Upper lobe of left lung (tissue), 6 donors: ENCODE results near the gene TERT. TPM values are rescaled to one million over a fixed set of nuclear protein-coding genes. Genes with fewer than 3 reads are reported as not detected.

Experiments used
- ATAC-seq, 2 donors: fragments of 200-7000 bp; cut with Tn5 transposase; one replicate each; pipeline ENCODE4 v1.9.1; 2022; ENCODE audit warnings: mild to moderate bottlenecking in 2 of 2, moderate library complexity in 2 of 2; ENCODE audit not compliant: low FRiP score in 2 of 2
- DNase-seq, 2 donors: peaks; one replicate each; pipeline ENCODE4 v3.0.0-alpha.2; 2019 to 2020
- H3K27ac ChIP-seq, 4 donors: fragments of 200-600 bp; sonication (generic); one replicate each; pipeline ENCODE4 v1.5.1; 2016 to 2019
- H3K27me3 ChIP-seq, 4 donors: fragments of 200-600 bp; sonication (generic); one replicate each; pipeline ENCODE4 v1.5.1; 2017 to 2019
- H3K36me3 ChIP-seq, 4 donors: fragments of 200-600 bp; sonication (generic); one replicate each; pipeline ENCODE4 v1.5.1; 2016 to 2019
- H3K4me1 ChIP-seq, 4 donors: fragments of 200-600 bp; sonication (generic); one replicate each; pipeline ENCODE4 v1.5.1; 2018 to 2019
- H3K4me3 ChIP-seq, 4 donors: fragments of 200-600 bp; sonication (generic); one replicate each; pipeline ENCODE4 v1.5.1; 2017 to 2019; ENCODE audit warnings: mild to moderate bottlenecking in 2 of 4, moderate library complexity in 1 of 4
- H3K9me3 ChIP-seq, 4 donors: fragments of 200-600 bp; sonication (generic); one replicate each; pipeline ENCODE4 v1.5.1; 2018 to 2019
- EP300 ChIP-seq, 4 donors: sonication (generic); formaldehyde crosslinking; IDR thresholded peaks; one replicate each; pipeline ENCODE4 v1.5.1; 2017; ENCODE audit warnings: antibody characterized with exemption in 4 of 4, control low read depth in 2 of 4
- POLR2A ChIP-seq, 4 donors: fragments of 450-650 bp; IDR thresholded peaks; one replicate each; pipeline ENCODE4 v1.5.1; 2016 to 2017; ENCODE audit warnings: antibody characterized with exemption in 4 of 4, mild to moderate bottlenecking in 2 of 4
- POLR2AphosphoS5 ChIP-seq, 2 donors: sonication (generic); formaldehyde crosslinking; IDR thresholded peaks; one replicate each; pipeline ENCODE4 v1.5.1; 2017; ENCODE audit warnings: antibody characterized with exemption in 2 of 2
- WGBS, 2 donors: methylation state at CpG; one replicate each; pipeline ENCODE4 v1.1.5; 2017 to 2018; 5-methylcytosine and 5-hydroxymethylcytosine counted together
- total RNA-seq, 6 donors: library from RNA; depleted of rRNA in 4 of 6; stranded (reverse); fragments of >200 nt in 4 of 6; gene quantifications; one replicate each; pipeline versions ENCODE4 v1.1.0 to v1.2.1, GENCODE V29; 2016 to 2021
- TF ChIP-seq, protein P1 (sequence below), 6 experiments: fragments of 450-650 bp in 4 of 6; fragments of 200-600 bp in 2 of 6; sonication (generic) in 2 of 6; IDR thresholded peaks; one replicate each; pipeline ENCODE4 v1.5.1; 2016 to 2019; ENCODE audit warnings: antibody characterized with exemption in 6 of 6
- donor health status: DM: no; HTN: no; CAD: no; lungs with moderate emphysema.
- donor health status: DM: no; HTN: yes; CAD: no; lungs with severe emphysema.

Gene TERT
- total RNA-seq, 6 donors from 2014 or later = 0.06 to 0.07 TPM; not detected in 4

DNA sequence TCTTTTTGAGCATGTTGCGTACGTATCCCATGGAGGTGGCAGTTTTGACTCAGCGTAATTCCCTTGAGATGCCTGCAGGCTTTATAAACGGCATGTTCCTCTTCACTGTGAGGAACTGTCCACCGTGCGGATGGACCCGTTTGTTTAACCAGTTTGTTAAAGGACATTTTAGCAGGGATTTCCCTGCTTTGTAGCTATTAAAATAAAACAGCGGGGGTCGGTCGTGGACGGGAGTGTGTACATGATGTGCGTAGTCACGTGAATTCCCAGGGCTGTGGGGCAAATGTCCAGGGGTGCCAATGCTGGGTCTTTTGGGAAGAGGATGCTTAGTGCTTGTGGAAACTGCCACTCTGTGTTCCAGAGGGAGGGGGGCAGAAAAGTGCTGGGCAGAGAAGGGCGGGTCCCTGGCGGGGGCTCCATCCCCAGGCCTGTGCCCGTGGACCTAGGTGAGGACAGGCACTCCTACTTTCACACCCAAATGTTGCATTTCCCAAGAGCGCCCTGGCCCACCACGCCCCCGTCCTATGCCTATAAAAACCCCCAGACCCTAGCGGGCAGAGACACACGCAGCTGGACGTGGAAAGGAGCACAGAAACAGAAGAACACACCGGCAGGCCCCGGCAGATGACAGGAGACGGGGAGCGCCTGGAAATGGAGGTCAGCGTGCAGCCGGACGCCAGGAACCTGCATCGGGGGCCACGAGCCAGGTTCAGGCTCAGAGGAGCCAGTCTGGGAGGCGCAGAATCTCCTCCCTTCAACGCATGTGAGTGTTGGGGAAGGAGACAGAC, 4.0 kb upstream of the TERT start:
- WGBS, 2 donors = 83 to 87% methylated on average over 29 to 31 of the region's 33 CpGs

DNA sequence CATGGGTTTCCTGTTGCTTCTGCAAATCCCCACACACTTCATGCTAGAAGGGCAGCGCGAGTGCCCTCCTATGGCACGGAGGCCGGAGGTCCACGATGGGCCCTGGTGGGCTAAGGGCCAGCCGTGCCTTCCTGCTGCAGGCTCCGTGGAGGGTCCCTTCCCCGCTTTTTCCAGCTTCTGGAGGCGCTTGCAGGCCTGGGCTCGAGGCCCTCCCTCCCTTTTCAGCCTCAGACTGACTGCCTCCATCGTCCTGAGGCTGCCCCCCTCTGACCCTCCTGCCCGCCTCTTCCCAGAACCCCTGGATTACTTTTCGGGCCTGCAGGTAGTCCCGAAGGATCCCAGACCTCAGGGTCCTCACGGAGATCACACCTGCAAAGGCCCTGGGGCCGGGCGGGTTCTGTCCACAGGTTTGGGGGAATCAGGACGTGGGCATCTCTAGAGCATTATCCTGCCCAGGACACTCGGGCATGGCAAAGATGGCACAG, 3.2 kb upstream of the TERT start:
- Histone ChIP-seq H3K9me3 (no peaks in the 10 kb centered on the region), H3K27me3 (peaks cover 0 to 25% (median 9%) of the 10 kb centered on the region in 4 donors), H3K36me3 (no peaks in the 10 kb centered on the region), H3K4me3 (no peak overlapping the region), H3K27ac (no peak overlapping the region), H3K4me1 (peaks cover 10 to 16% (median 11%) of the 10 kb centered on the region in 4 donors)
- WGBS, 2 donors = 91 to 94% methylated on average over 18 to 19 of the region's 19 CpGs
- TF ChIP-seq, protein P1, sequence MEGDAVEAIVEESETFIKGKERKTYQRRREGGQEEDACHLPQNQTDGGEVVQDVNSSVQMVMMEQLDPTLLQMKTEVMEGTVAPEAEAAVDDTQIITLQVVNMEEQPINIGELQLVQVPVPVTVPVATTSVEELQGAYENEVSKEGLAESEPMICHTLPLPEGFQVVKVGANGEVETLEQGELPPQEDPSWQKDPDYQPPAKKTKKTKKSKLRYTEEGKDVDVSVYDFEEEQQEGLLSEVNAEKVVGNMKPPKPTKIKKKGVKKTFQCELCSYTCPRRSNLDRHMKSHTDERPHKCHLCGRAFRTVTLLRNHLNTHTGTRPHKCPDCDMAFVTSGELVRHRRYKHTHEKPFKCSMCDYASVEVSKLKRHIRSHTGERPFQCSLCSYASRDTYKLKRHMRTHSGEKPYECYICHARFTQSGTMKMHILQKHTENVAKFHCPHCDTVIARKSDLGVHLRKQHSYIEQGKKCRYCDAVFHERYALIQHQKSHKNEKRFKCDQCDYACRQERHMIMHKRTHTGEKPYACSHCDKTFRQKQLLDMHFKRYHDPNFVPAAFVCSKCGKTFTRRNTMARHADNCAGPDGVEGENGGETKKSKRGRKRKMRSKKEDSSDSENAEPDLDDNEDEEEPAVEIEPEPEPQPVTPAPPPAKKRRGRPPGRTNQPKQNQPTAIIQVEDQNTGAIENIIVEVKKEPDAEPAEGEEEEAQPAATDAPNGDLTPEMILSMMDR (IDR thresholded peaks at IDR 0.05) = no peak
- TF ChIP-seq POLR2AphosphoS5 (IDR thresholded peaks at IDR 0.05) (no peak), EP300 (IDR thresholded peaks at IDR 0.05) (no peak), POLR2A (IDR thresholded peaks at IDR 0.05) (no peak)
- peak in 1 of 2 donors; percentile 50 for DNase-seq
- no peak for ATAC-seq

More for the DNA sequence above, 4.0 kb upstream of the TERT start:
- DNase-seq (peak in 1 of 2 donors; percentile 43), ATAC-seq (no peak)
- Histone ChIP-seq H3K36me3 (no peaks in the 10 kb centered on the region), H3K4me1 (peaks cover 10 to 16% (median 11%) of the 10 kb centered on the region in 4 donors), H3K27me3 (peaks cover 0 to 17% (median 9%) of the 10 kb centered on the region in 4 donors), H3K9me3 (no peaks in the 10 kb centered on the region), H3K4me3 (no peak overlapping the region), H3K27ac (no peak overlapping the region)
- no peak for TF ChIP-seq POLR2AphosphoS5 (IDR thresholded peaks at IDR 0.05)
- no peak for TF ChIP-seq EP300 (IDR thresholded peaks at IDR 0.05)
- no peak for TF ChIP-seq POLR2A (IDR thresholded peaks at IDR 0.05)
- TF ChIP-seq, protein P1 (IDR thresholded peaks at IDR 0.05) = no peak

DNA sequence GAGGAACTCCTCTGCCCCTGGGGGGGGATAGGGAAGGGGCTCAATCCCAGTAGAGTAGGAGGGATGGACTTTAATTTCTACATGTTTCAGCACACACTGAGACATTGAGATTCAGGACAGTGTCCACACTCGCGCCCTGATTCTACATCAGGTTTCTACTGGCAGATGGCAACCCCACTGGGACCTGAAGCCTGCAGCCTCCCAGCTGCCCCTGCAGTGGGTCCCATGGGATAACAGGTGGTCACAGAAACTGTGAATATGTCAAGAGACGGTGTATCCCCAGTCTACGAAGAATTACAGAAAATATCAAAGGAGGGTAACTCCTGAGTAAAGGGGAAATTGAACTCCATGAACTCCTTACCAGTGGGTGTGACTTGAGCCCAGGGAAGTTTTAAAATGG, 2.4 kb upstream of the TERT start:
- no peak for TF ChIP-seq POLR2AphosphoS5 (IDR thresholded peaks at IDR 0.05)
- no peaks in the 10 kb centered on the region for H3K9me3 ChIP-seq
- peaks cover 10 to 16% (median 11%) of the 10 kb centered on the region in 4 donors for H3K4me1 ChIP-seq
- ATAC-seq (no peak), DNase-seq (no peak)
- H3K36me3 ChIP-seq = no peaks in the 10 kb centered on the region
- no peak overlapping the region for H3K4me3 ChIP-seq
- 89 to 97% methylated on average over 4 of the region's 4 CpGs for WGBS, 2 donors
- H3K27me3 ChIP-seq = peaks cover 0 to 29% (median 9%) of the 10 kb centered on the region in 4 donors
- H3K27ac ChIP-seq = no peak overlapping the region

DNA sequence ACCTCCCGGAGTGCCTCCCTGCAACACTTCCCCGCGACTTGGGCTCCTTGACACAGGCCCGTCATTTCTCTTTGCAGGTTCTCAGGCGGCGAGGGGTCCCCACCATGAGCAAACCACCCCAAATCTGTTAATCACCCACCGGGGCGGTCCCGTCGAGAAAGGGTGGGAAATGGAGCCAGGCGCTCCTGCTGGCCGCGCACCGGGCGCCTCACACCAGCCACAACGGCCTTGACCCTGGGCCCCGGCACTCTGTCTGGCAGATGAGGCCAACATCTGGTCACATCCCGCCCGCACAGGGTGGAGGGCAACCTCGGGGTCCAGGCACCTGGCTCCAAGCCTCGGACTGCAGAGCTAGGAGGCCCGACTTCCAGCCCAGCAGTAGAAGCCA, 776 bp upstream of the TERT start:
- ATAC-seq = no peak
- H3K36me3 ChIP-seq = no peaks in the 10 kb centered on the region
- TF ChIP-seq EP300 (IDR thresholded peaks at IDR 0.05) = no peak
- TF ChIP-seq POLR2AphosphoS5 (IDR thresholded peaks at IDR 0.05) = no peak
- TF ChIP-seq, protein P1 (IDR thresholded peaks at IDR 0.05) = no peak
- no peak for TF ChIP-seq POLR2A (IDR thresholded peaks at IDR 0.05)
- no peak overlapping the region for H3K4me3 ChIP-seq
- H3K27ac ChIP-seq = no peak overlapping the region
- peak in 1 of 2 donors; percentile 65 for DNase-seq
- 34 to 50% methylated on average over 12 to 15 of the region's 22 CpGs for WGBS, 2 donors
- no peaks in the 10 kb centered on the region for H3K9me3 ChIP-seq
- peaks cover 10 to 16% (median 11%) of the 10 kb centered on the region in 4 donors for H3K4me1 ChIP-seq
- peaks cover 0 to 29% (median 9%) of the 10 kb centered on the region in 4 donors for H3K27me3 ChIP-seq

DNA sequence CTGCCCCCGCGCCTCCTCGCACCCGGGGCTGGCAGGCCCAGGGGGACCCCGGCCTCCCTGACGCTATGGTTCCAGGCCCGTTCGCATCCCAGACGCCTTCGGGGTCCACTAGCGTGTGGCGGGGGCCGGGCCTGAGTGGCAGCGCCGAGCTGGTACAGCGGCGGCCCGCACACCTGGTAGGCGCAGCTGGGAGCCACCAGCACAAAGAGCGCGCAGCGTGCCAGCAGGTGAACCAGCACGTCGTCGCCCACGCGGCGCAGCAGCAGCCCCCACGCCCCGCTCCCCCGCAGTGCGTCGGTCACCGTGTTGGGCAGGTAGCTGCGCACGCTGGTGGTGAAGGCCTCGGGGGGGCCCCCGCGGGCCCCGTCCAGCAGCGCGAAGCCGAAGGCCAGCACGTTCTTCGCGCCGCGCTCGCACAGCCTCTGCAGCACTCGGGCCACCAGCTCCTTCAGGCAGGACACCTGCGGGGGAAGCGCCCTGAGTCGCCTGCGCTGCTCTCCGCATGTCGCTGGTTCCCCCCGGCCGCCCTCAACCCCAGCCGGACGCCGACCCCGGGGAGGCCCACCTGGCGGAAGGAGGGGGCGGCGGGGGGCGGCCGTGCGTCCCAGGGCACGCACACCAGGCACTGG, 548 bp downstream of the TERT start:
- DNase-seq = peak in 1 of 2 donors; percentile 84
- H3K9me3 ChIP-seq = no peaks in the 10 kb centered on the region
- H3K36me3 ChIP-seq = no peaks in the 10 kb centered on the region
- H3K27me3 ChIP-seq = peaks cover 0 to 29% (median 9%) of the 10 kb centered on the region in 4 donors
- H3K4me3 ChIP-seq = peak overlapping the region in 3 of 4 donors; percentile 17 to 26 (median 25)
- peaks cover 10 to 16% (median 11%) of the 10 kb centered on the region in 4 donors for H3K4me1 ChIP-seq
- no peak for ATAC-seq
- H3K27ac ChIP-seq = no peak overlapping the region
- 42 to 98% methylated on average over 11 to 42 of the region's 69 CpGs for WGBS, 2 donors
- TF ChIP-seq POLR2A (IDR thresholded peaks at IDR 0.05) (no peak), POLR2AphosphoS5 (IDR thresholded peaks at IDR 0.05) (no peak), EP300 (IDR thresholded peaks at IDR 0.05) (no peak)
- TF ChIP-seq, protein P1 (IDR thresholded peaks at IDR 0.05) = no peak
